ENCODE measurements around the gene SEPTIN8.
"Not testable (repeated sequence)": the region's sequence is repeated elsewhere in the genome, so short reads cannot be mapped to it uniquely, and the experiment has no call there.

DNA sequence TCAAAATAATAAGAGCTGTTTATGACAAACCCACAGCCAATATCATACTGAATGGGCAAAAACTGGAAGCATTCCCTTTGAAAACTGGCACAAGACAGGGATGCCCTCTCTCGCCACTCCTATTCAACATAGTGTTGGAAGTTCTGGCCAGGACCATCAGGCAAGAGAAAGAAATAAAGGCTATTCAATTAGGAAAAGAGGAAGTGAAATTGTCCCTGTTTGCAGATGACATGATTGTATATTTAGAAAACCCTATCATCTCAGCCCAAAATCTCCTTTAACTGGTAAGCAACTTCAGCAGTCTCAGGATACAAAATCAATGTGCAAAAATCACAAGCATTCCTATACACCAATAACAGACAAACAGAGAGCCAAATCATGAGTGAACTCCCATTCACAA lies 27.2 kb upstream of the SEPTIN8 start:
- not testable (repeated sequence) for TF ChIP-seq ZNF83 (CRISPR knock-in tag; IDR thresholded peaks at IDR 0.05; ENCODE audit: borderline replicate concordance); ZFP36 (IDR thresholded peaks at IDR 0.05; ENCODE audit: borderline replicate concordance, low read depth, low read length, partially characterized antibody); FIP1L1 (IDR thresholded peaks at IDR 0.05; ENCODE audit: borderline replicate concordance, insufficient read depth, low read depth, low read length); NFYB (CRISPR knock-in tag; IDR thresholded peaks at IDR 0.05); FLYWCH1 (CRISPR knock-in tag; IDR thresholded peaks at IDR 0.05); ZC3H4 (CRISPR knock-in tag; IDR thresholded peaks at IDR 0.05; ENCODE audit: borderline replicate concordance); KLF16 (CRISPR knock-in tag; IDR thresholded peaks at IDR 0.05); POLR2A (IDR thresholded peaks at IDR 0.05; ENCODE audit: insufficient read depth in 1 of 2, low read depth in 2 of 2, low read length in 2 of 2); PTBP1 (IDR thresholded peaks at IDR 0.05; ENCODE audit: low read depth, low read length, poor library complexity, severe bottlenecking)
- TF ChIP-seq, protein P1, sequence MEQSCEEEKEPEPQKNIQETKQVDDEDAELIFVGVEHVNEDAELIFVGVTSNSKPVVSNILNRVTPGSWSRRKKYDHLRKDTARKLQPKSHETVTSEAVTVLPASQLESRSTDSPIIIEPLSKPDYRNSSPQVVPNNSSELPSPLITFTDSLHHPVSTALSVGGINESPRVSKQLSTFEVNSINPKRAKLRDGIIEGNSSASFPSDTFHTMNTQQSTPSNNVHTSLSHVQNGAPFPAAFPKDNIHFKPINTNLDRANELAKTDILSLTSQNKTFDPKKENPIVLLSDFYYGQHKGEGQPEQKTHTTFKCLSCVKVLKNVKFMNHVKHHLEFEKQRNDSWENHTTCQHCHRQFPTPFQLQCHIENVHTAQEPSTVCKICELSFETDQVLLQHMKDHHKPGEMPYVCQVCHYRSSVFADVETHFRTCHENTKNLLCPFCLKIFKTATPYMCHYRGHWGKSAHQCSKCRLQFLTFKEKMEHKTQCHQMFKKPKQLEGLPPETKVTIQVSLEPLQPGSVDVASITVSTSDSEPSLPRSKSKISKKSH (CRISPR knock-in tag; IDR thresholded peaks at IDR 0.05; ENCODE audit: borderline replicate concordance) = not testable (repeated sequence)
- TF ChIP-seq, protein P2, sequence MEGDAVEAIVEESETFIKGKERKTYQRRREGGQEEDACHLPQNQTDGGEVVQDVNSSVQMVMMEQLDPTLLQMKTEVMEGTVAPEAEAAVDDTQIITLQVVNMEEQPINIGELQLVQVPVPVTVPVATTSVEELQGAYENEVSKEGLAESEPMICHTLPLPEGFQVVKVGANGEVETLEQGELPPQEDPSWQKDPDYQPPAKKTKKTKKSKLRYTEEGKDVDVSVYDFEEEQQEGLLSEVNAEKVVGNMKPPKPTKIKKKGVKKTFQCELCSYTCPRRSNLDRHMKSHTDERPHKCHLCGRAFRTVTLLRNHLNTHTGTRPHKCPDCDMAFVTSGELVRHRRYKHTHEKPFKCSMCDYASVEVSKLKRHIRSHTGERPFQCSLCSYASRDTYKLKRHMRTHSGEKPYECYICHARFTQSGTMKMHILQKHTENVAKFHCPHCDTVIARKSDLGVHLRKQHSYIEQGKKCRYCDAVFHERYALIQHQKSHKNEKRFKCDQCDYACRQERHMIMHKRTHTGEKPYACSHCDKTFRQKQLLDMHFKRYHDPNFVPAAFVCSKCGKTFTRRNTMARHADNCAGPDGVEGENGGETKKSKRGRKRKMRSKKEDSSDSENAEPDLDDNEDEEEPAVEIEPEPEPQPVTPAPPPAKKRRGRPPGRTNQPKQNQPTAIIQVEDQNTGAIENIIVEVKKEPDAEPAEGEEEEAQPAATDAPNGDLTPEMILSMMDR (CRISPR knock-in tag; IDR thresholded peaks at IDR 0.05) = not testable (repeated sequence)

Measured in HepG2 (cell line).